ENCODE data around the gene CLEC11A. TPM values are rescaled to one million over a fixed set of nuclear protein-coding genes. Genes with fewer than 3 reads are reported as not detected.
"Not testable (repeated sequence)": the region's sequence is repeated elsewhere in the genome, so short reads cannot be mapped to it uniquely, and the experiment has no call there.

CLEC11A gene
- total RNA-seq, 2 experiments from 2014 or later = 2.2 to 2.7 TPM

- intact Hi-C loops (cut with micrococcal nuclease) = no loop called here
Observed at GRCh38 chr19:50750010-50750409, 26.8 kb downstream of the CLEC11A start.

GRCh38 chr19:50753879-50754278 is 30.7 kb downstream of the CLEC11A start:
- Mint-ChIP-seq H3K27me3 (peaks cover 7% of the 10 kb centered on the region), H3K9me3 (no peaks in the 10 kb centered on the region), H3K36me3 (ENCODE audit: low read depth) (no peaks in the 10 kb centered on the region), H3K27ac (no peak overlapping the region), H3K4me3 (no peak overlapping the region), H3K4me1 (ENCODE audit: low read depth) (no peaks in the 10 kb centered on the region)
- ChIA-PET CTCF (no interaction called here), POLR2A (no interaction called here)
- TF ChIP-seq CTCF (IDR thresholded peaks at IDR 0.05) = no peak
- DNase-seq = no peak
- intact Hi-C loops (cut with micrococcal nuclease) = no loop called here
- no peak for ATAC-seq

More at GRCh38 chr19:50750010-50750409, 26.8 kb downstream of the CLEC11A start:
- TF ChIP-seq CTCF (IDR thresholded peaks at IDR 0.05) = no peak
- no peak overlapping the region for H3K4me3 Mint-ChIP-seq
- H3K36me3 Mint-ChIP-seq (ENCODE audit: low read depth) = no peaks in the 10 kb centered on the region
- ATAC-seq (no peak), DNase-seq (no peak)
- no peak overlapping the region for H3K27ac Mint-ChIP-seq
- H3K27me3 Mint-ChIP-seq = peaks cover 14% of the 10 kb centered on the region
- POLR2A ChIA-PET = no interaction called here
- H3K9me3 Mint-ChIP-seq = no peaks in the 10 kb centered on the region
- CTCF ChIA-PET = no interaction called here
- H3K4me1 Mint-ChIP-seq (ENCODE audit: low read depth) = no peaks in the 10 kb centered on the region

- H3K27me3 Mint-ChIP-seq = peaks cover 11% of the 10 kb centered on the region
- H3K4me1 Mint-ChIP-seq (ENCODE audit: low read depth); ATAC-seq; CTCF ChIA-PET; H3K36me3 Mint-ChIP-seq (ENCODE audit: low read depth); H3K9me3 Mint-ChIP-seq; intact Hi-C loops (cut with micrococcal nuclease); H3K4me3 Mint-ChIP-seq; POLR2A ChIA-PET; DNase-seq; H3K27ac Mint-ChIP-seq: not testable (repeated sequence)
Observed at GRCh38 chr19:50756244-50756643, 33.1 kb downstream of the CLEC11A start.

- H3K36me3 Mint-ChIP-seq (ENCODE audit: low read depth); H3K27ac Mint-ChIP-seq; POLR2A ChIA-PET; H3K4me1 Mint-ChIP-seq (ENCODE audit: low read depth); ATAC-seq; intact Hi-C loops (cut with micrococcal nuclease); H3K4me3 Mint-ChIP-seq; H3K9me3 Mint-ChIP-seq; CTCF ChIA-PET; DNase-seq: not testable (repeated sequence)
- H3K27me3 Mint-ChIP-seq = peaks cover 11% of the 10 kb centered on the region
Observed at GRCh38 chr19:50757624-50758023, 34.5 kb downstream of the CLEC11A start.

- ATAC-seq; H3K27ac Mint-ChIP-seq; intact Hi-C loops (cut with micrococcal nuclease); H3K9me3 Mint-ChIP-seq; POLR2A ChIA-PET; H3K27me3 Mint-ChIP-seq; H3K4me3 Mint-ChIP-seq; H3K4me1 Mint-ChIP-seq (ENCODE audit: low read depth); CTCF ChIA-PET; H3K36me3 Mint-ChIP-seq (ENCODE audit: low read depth); DNase-seq: not testable (repeated sequence)
Observed at GRCh38 chr19:50759076-50759475, 35.9 kb downstream of the CLEC11A start.

- H3K27me3 Mint-ChIP-seq = peaks cover 8% of the 10 kb centered on the region
- ChIA-PET CTCF (interaction anchor here (1.8 kb wide), 1 partner anchor 222 kb away, joined by 5 read pairs; no protein-coding TSS in a partner anchor), POLR2A (no interaction called here)
- H3K4me1 Mint-ChIP-seq (ENCODE audit: low read depth) = no peaks in the 10 kb centered on the region
- no peak overlapping the region for H3K27ac Mint-ChIP-seq
- H3K4me3 Mint-ChIP-seq = no peak overlapping the region
- H3K36me3 Mint-ChIP-seq (ENCODE audit: low read depth) = no peaks in the 10 kb centered on the region
- no peak for TF ChIP-seq CTCF (IDR thresholded peaks at IDR 0.05)
- intact Hi-C loops (cut with micrococcal nuclease) = no loop called here
- H3K9me3 Mint-ChIP-seq = peaks cover 3% of the 10 kb centered on the region
- ATAC-seq (peak; percentile 27), DNase-seq (no peak)
Observed at GRCh38 chr19:50759886-50760285, 36.7 kb downstream of the CLEC11A start.

GRCh38 chr19:50761501-50761900 is 38.3 kb downstream of the CLEC11A start:
- CTCF ChIA-PET = interaction anchor here (1.8 kb wide), 1 partner anchor 223 kb away, joined by 5 read pairs; no protein-coding TSS in a partner anchor
- peaks cover 12% of the 10 kb centered on the region for H3K27me3 Mint-ChIP-seq
- intact Hi-C loops (cut with micrococcal nuclease); H3K4me3 Mint-ChIP-seq; H3K36me3 Mint-ChIP-seq (ENCODE audit: low read depth); H3K4me1 Mint-ChIP-seq (ENCODE audit: low read depth); DNase-seq; H3K27ac Mint-ChIP-seq; H3K9me3 Mint-ChIP-seq; ATAC-seq: not testable (repeated sequence)
- POLR2A ChIA-PET = interaction anchor here (0.8 kb wide), 1 partner anchor 31 kb away, joined by 4 read pairs; no protein-coding TSS in a partner anchor

- H3K36me3 Mint-ChIP-seq (ENCODE audit: low read depth); intact Hi-C loops (cut with micrococcal nuclease); H3K4me3 Mint-ChIP-seq; ATAC-seq; H3K27ac Mint-ChIP-seq; POLR2A ChIA-PET; H3K9me3 Mint-ChIP-seq; H3K4me1 Mint-ChIP-seq (ENCODE audit: low read depth); CTCF ChIA-PET; DNase-seq: not testable (repeated sequence)
- H3K27me3 Mint-ChIP-seq = peaks cover 16% of the 10 kb centered on the region
Observed at GRCh38 chr19:50763521-50763920, 40.4 kb downstream of the CLEC11A start.

Data from activated CD8-positive, alpha-beta T cell treated with anti-CD3 and anti-CD28 coated beads for 36 hours (primary cell).